Breast epithelium (tissue), 4 donors: Measurements from ENCODE around the gene NR1I3. TPM values are rescaled to one million over a fixed set of nuclear protein-coding genes. Genes with fewer than 3 reads are reported as not detected.

ENCODE experiments used
- DNase-seq, 2 donors: peaks; one replicate each; pipeline ENCODE4 v3.0.0-alpha.2; 2019; ENCODE audit warnings: low spot score in 2 of 2
- H3K27ac ChIP-seq, 2 donors: fragments of 200-600 bp; sonication (generic) in 1 of 2; one replicate each; pipeline ENCODE4 v1.5.1; 2016 to 2019; ENCODE audit warnings: mild to moderate bottlenecking in 1 of 2
- H3K27me3 ChIP-seq, 2 donors: fragments of 200-600 bp; sonication (generic) in 1 of 2; one replicate each; pipeline versions ENCODE4 v1.5.1 to v1.6.0; 2017 to 2019; ENCODE audit warnings: control low read depth in 1 of 2, mild to moderate bottlenecking in 1 of 2
- H3K36me3 ChIP-seq: fragments of 200-600 bp; one replicate; pipeline ENCODE4 v1.5.1; 2019
- H3K4me1 ChIP-seq, 2 donors: fragments of 200-600 bp; sonication (generic); one replicate each; pipeline ENCODE4 v1.5.1; 2016 to 2019; ENCODE audit warnings: control low read depth in 1 of 2
- H3K4me3 ChIP-seq, 3 donors: fragments of 200-600 bp; sonication (generic); 1 replicate in 2 of 3; 2 replicates in 1 of 3; pipeline ENCODE4 v1.5.1; 2016 to 2019; ENCODE audit warnings: mild to moderate bottlenecking in 3 of 3, moderate library complexity in 2 of 3
- H3K9me3 ChIP-seq, 2 donors: fragments of 200-600 bp; sonication (generic) in 1 of 2; one replicate each; pipeline ENCODE4 v1.5.1; 2016 to 2019; ENCODE audit warnings: control low read depth in 1 of 2
- CTCF ChIP-seq, 3 donors: fragments of 450-650 bp; IDR thresholded peaks; one replicate each; pipeline ENCODE4 v1.5.1; 2016 to 2017; ENCODE audit warnings: antibody characterized with exemption in 3 of 3, mild to moderate bottlenecking in 3 of 3, moderate library complexity in 3 of 3
- POLR2A ChIP-seq: fragments of 450-650 bp; IDR thresholded peaks from one replicate; pipeline ENCODE4 v1.6.1; 2016; ENCODE audit warnings: antibody characterized with exemption, mild to moderate bottlenecking, moderate library complexity
- POLR2AphosphoS5 ChIP-seq, 3 donors: sonication (generic); formaldehyde crosslinking; IDR thresholded peaks; one replicate each; pipeline ENCODE4 v1.6.1; 2017; ENCODE audit warnings: antibody characterized with exemption in 3 of 3
- intact Hi-C: fragments of 100-400 bp; cut with DNase I; formaldehyde crosslinking; loops from one replicate; pipeline ENCODE4 v1.15.1; 2023; ENCODE audit warnings: low total_unique reads
- total RNA-seq, 3 donors: library from RNA; depleted of rRNA; stranded (reverse); fragments of >200 nt; gene quantifications; one replicate each; pipeline ENCODE4 v1.1.0, GENCODE V29; 2016

The NR1I3 gene
- total RNA-seq, 3 donors from 2014 or later = not detected

DNA sequence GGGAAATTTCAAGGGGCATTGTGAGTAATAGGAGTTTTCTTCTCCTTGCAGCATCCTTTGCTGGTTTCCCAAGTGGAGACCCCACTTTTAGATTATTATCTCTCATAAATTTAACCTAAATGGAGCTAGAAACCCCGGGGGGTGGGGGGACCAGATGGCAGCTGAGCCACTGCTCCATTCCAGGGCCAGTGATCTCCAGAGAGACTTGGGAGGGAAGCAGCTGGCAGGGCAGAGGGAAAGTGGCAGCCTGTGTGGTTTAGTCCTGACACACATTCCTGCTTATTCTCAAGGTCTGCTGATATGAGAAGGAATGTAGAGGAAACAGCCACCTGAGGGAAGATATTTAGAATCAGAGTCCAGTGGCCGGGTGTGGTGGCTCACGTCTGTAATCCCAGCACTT, 36.9 kb upstream of the NR1I3 start:
- no peak overlapping the region for H3K4me3 ChIP-seq
- TF ChIP-seq POLR2AphosphoS5 (IDR thresholded peaks at IDR 0.05) (no peak), POLR2A (no peak), CTCF (IDR thresholded peaks at IDR 0.05) (no peak)
- H3K36me3 ChIP-seq = no peaks in the 10 kb centered on the region
- no peaks in the 10 kb centered on the region for H3K4me1 ChIP-seq
- H3K27me3 ChIP-seq = no peaks in the 10 kb centered on the region
- no peak for DNase-seq
- intact Hi-C loops = no loop called here
- no peaks in the 10 kb centered on the region for H3K9me3 ChIP-seq
- H3K27ac ChIP-seq = no peak overlapping the region

GRCh38 chr1:161273402-161273801, 35.4 kb upstream of the NR1I3 start:
- H3K36me3 ChIP-seq = no peaks in the 10 kb centered on the region
- H3K9me3 ChIP-seq = no peaks in the 10 kb centered on the region
- TF ChIP-seq POLR2AphosphoS5 (IDR thresholded peaks at IDR 0.05) = no peak
- no peak for TF ChIP-seq CTCF (IDR thresholded peaks at IDR 0.05)
- no peak for TF ChIP-seq POLR2A
- no peak overlapping the region for H3K4me3 ChIP-seq
- no peaks in the 10 kb centered on the region for H3K27me3 ChIP-seq
- intact Hi-C loops = no loop called here
- DNase-seq = no peak
- H3K27ac ChIP-seq = no peak overlapping the region
- no peaks in the 10 kb centered on the region for H3K4me1 ChIP-seq

GRCh38 chr1:161267321-161267720, 29.3 kb upstream of the NR1I3 start:
- H3K9me3 ChIP-seq = no peaks in the 10 kb centered on the region
- no peak for TF ChIP-seq POLR2A
- no peak for TF ChIP-seq CTCF (IDR thresholded peaks at IDR 0.05)
- TF ChIP-seq POLR2AphosphoS5 (IDR thresholded peaks at IDR 0.05) = no peak
- H3K4me3 ChIP-seq = no peak overlapping the region
- DNase-seq = no peak
- H3K27ac ChIP-seq = no peak overlapping the region
- H3K4me1 ChIP-seq = no peaks in the 10 kb centered on the region
- H3K27me3 ChIP-seq = no peaks in the 10 kb centered on the region
- intact Hi-C loops = no loop called here
- H3K36me3 ChIP-seq = no peaks in the 10 kb centered on the region

- TF ChIP-seq POLR2AphosphoS5 (IDR thresholded peaks at IDR 0.05) (no peak), POLR2A (no peak), CTCF (IDR thresholded peaks at IDR 0.05) (no peak)
- intact Hi-C loops = no loop called here
- Histone ChIP-seq H3K9me3 (no peaks in the 10 kb centered on the region), H3K4me3 (no peak overlapping the region), H3K36me3 (no peaks in the 10 kb centered on the region), H3K27me3 (no peaks in the 10 kb centered on the region), H3K27ac (no peak overlapping the region), H3K4me1 (no peaks in the 10 kb centered on the region)
- no peak for DNase-seq
Observed at GRCh38 chr1:161266836-161267235, 28.8 kb upstream of the NR1I3 start.

DNA sequence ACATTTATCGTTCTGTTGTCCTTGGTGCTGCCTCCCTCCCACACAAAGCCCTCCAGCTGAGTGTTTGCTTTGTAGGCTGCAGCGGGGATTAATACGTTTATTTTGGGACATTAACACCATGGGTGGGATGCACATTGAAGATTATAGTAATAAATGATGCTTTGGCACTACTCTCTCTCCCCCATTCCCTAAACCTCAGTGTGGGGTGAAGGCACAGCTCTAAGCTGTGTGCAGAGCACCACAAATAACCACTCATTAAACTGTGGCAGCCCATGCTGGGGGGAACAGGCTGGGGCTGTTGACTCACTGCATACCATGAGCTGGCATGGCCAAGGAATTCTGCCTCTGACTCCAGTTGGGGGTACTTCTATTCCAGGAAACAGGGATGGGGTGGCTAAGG, 28.2 kb upstream of the NR1I3 start:
- no peak overlapping the region for H3K4me3 ChIP-seq
- TF ChIP-seq POLR2A = no peak
- TF ChIP-seq CTCF (IDR thresholded peaks at IDR 0.05) = no peak
- TF ChIP-seq POLR2AphosphoS5 (IDR thresholded peaks at IDR 0.05) = no peak
- no peaks in the 10 kb centered on the region for H3K4me1 ChIP-seq
- H3K36me3 ChIP-seq = no peaks in the 10 kb centered on the region
- no peaks in the 10 kb centered on the region for H3K9me3 ChIP-seq
- intact Hi-C loops = no loop called here
- no peak for DNase-seq
- H3K27me3 ChIP-seq = no peaks in the 10 kb centered on the region
- H3K27ac ChIP-seq = no peak overlapping the region
